Activated CD4-positive, alpha-beta T cell treated with anti-CD3 and anti-CD28 coated beads, Interleukin-2, amount 10 ng/mL, durations not matched to agents 24 days and 14 days (primary cell): Measurements from ENCODE around the gene KRT86. TPM values are rescaled to one million over a fixed set of nuclear protein-coding genes. Genes with fewer than 3 reads are reported as not detected.
A peak's percentile ranks its signal among the peaks of the same experiment; 100 is the strongest.

Experiments
- DNase-seq: peaks from one replicate; pipeline ENCODE4 v3.0.0; 2022
- H3K27ac Mint-ChIP-seq: one replicate; pipeline ENCODE4 v1.8.0; 2022; ENCODE audit warnings: mild to moderate bottlenecking, mixed read lengths
- H3K27me3 Mint-ChIP-seq: one replicate; pipeline ENCODE4 v1.8.0; 2022; ENCODE audit warnings: mixed read lengths
- H3K36me3 Mint-ChIP-seq: one replicate; pipeline ENCODE4 v1.8.0; 2022; ENCODE audit warnings: low read depth, mild to moderate bottlenecking, mixed read lengths
- H3K4me1 Mint-ChIP-seq: one replicate; pipeline ENCODE4 v1.8.0; 2021; ENCODE audit warnings: mixed read lengths
- H3K4me3 Mint-ChIP-seq: one replicate; pipeline ENCODE4 v1.8.0; 2022; ENCODE audit warnings: mild to moderate bottlenecking, moderate library complexity, mixed read lengths
- H3K9me3 Mint-ChIP-seq: one replicate; pipeline ENCODE4 v1.8.0; 2021; ENCODE audit warnings: mixed read lengths
- intact Hi-C: fragments of 100-400 bp; cut with micrococcal nuclease; formaldehyde crosslinking; loops from one replicate; pipeline ENCODE4 v1.15.1; 2023
- total RNA-seq: library from RNA; stranded (reverse); gene quantifications from 2 replicates; pipeline ENCODE4 v1.2.3, GENCODE V29; 2022

Gene KRT86
- total RNA-seq, 1 donor from 2014 or later, result 0.44 TPM

GRCh38 chr12:52243856-52244614 is 30.4 kb upstream of the KRT86 start:
- Mint-ChIP-seq H3K9me3 (no peaks in the 10 kb centered on the region), H3K4me1 (peaks cover 63% of the 10 kb centered on the region), H3K4me3 (peak overlapping the region; percentile 91), H3K27ac (peak overlapping the region; percentile 99), H3K27me3 (peaks cover 1% of the 10 kb centered on the region), H3K36me3 (peaks cover 2% of the 10 kb centered on the region)
- intact Hi-C loops, result loop anchor here (1.0 to 10.0 kb wide), 3 partner anchors 22 to 269 kb away; partner anchors contain the start of gene NR4A1
- DNase-seq, result peak; percentile 92

- Mint-ChIP-seq H3K36me3 (peaks cover 6% of the 10 kb centered on the region), H3K4me3 (peak overlapping the region; percentile 91), H3K27ac (peak overlapping the region; percentile 99), H3K4me1 (peaks cover 67% of the 10 kb centered on the region), H3K9me3 (no peaks in the 10 kb centered on the region), H3K27me3 (peaks cover 1% of the 10 kb centered on the region)
- intact Hi-C loops, result loop anchor here (1.0 to 10.0 kb wide), 3 partner anchors 22 to 270 kb away; partner anchors contain the start of gene NR4A1
- DNase-seq, result no peak
Observed at GRCh38 chr12:52244615-52244994, 29.8 kb upstream of the KRT86 start.

GRCh38 chr12:52245259-52245961 is 29.0 kb upstream of the KRT86 start:
- H3K9me3 Mint-ChIP-seq, result no peaks in the 10 kb centered on the region
- H3K4me1 Mint-ChIP-seq, result peaks cover 72% of the 10 kb centered on the region
- H3K27ac Mint-ChIP-seq, result peak overlapping the region; percentile 99
- intact Hi-C loops, result loop anchor here (10.0 kb wide), 1 partner anchor 271 kb away; no protein-coding TSS in a partner anchor
- peaks cover 11% of the 10 kb centered on the region for H3K36me3 Mint-ChIP-seq
- no peaks in the 10 kb centered on the region for H3K27me3 Mint-ChIP-seq
- peak overlapping the region; percentile 91 for H3K4me3 Mint-ChIP-seq
- DNase-seq, result no peak

- Mint-ChIP-seq H3K4me3 (peak overlapping the region; percentile 91), H3K36me3 (peaks cover 13% of the 10 kb centered on the region), H3K27me3 (no peaks in the 10 kb centered on the region), H3K27ac (peak overlapping the region; percentile 99), H3K9me3 (no peaks in the 10 kb centered on the region), H3K4me1 (peaks cover 75% of the 10 kb centered on the region)
- no peak for DNase-seq
- intact Hi-C loops, result loop anchor here (10.0 kb wide), 1 partner anchor 271 kb away; no protein-coding TSS in a partner anchor
Observed at GRCh38 chr12:52245962-52246569, 28.4 kb upstream of the KRT86 start.

GRCh38 chr12:52246720-52247621 is 27.5 kb upstream of the KRT86 start:
- H3K9me3 Mint-ChIP-seq, result peaks cover 3% of the 10 kb centered on the region
- peak overlapping the region; percentile 99 for H3K27ac Mint-ChIP-seq
- H3K4me1 Mint-ChIP-seq, result peaks cover 81% of the 10 kb centered on the region
- peak overlapping the region; percentile 91 for H3K4me3 Mint-ChIP-seq
- no peaks in the 10 kb centered on the region for H3K27me3 Mint-ChIP-seq
- no peak for DNase-seq
- peaks cover 17% of the 10 kb centered on the region for H3K36me3 Mint-ChIP-seq
- intact Hi-C loops, result loop anchor here (10.0 kb wide), 1 partner anchor 272 kb away; no protein-coding TSS in a partner anchor

GRCh38 chr12:52247622-52248540 is 26.6 kb upstream of the KRT86 start:
- Mint-ChIP-seq H3K27me3 (no peaks in the 10 kb centered on the region), H3K36me3 (peaks cover 23% of the 10 kb centered on the region), H3K9me3 (peaks cover 3% of the 10 kb centered on the region), H3K27ac (peak overlapping the region; percentile 99), H3K4me1 (peaks cover 79% of the 10 kb centered on the region), H3K4me3 (peak overlapping the region; percentile 91)
- intact Hi-C loops, result loop anchor here (10.0 kb wide), 1 partner anchor 273 kb away; no protein-coding TSS in a partner anchor
- DNase-seq, result no peak

- Mint-ChIP-seq H3K4me1 (peaks cover 75% of the 10 kb centered on the region), H3K36me3 (peaks cover 27% of the 10 kb centered on the region), H3K27me3 (no peaks in the 10 kb centered on the region), H3K4me3 (peak overlapping the region; percentile 52), H3K27ac (peak overlapping the region; percentile 82), H3K9me3 (peaks cover 3% of the 10 kb centered on the region)
- DNase-seq, result no peak
- intact Hi-C loops, result loop anchor here (10.0 kb wide), 1 partner anchor 274 kb away; no protein-coding TSS in a partner anchor
Observed at GRCh38 chr12:52248541-52249461, 25.6 kb upstream of the KRT86 start.

- intact Hi-C loops, result loop anchor here (10.0 kb wide), 1 partner anchor 275 kb away; no protein-coding TSS in a partner anchor
- Mint-ChIP-seq H3K36me3 (peaks cover 27% of the 10 kb centered on the region), H3K27ac (peak overlapping the region; percentile 82), H3K4me3 (peak overlapping the region; percentile 52), H3K9me3 (peaks cover 3% of the 10 kb centered on the region), H3K27me3 (no peaks in the 10 kb centered on the region), H3K4me1 (peaks cover 69% of the 10 kb centered on the region)
- DNase-seq, result no peak
Observed at GRCh38 chr12:52249511-52250047, 24.9 kb upstream of the KRT86 start.

GRCh38 chr12:52250048-52250990 is 24.1 kb upstream of the KRT86 start:
- intact Hi-C loops, result no loop called here
- peaks cover 3% of the 10 kb centered on the region for H3K9me3 Mint-ChIP-seq
- peaks cover 31% of the 10 kb centered on the region for H3K36me3 Mint-ChIP-seq
- H3K27me3 Mint-ChIP-seq, result no peaks in the 10 kb centered on the region
- peak overlapping the region; percentile 82 for H3K27ac Mint-ChIP-seq
- no peak for DNase-seq
- H3K4me3 Mint-ChIP-seq, result peak overlapping the region; percentile 52
- H3K4me1 Mint-ChIP-seq, result peaks cover 65% of the 10 kb centered on the region

- Mint-ChIP-seq H3K4me3 (peak overlapping the region; percentile 66), H3K27me3 (peaks cover 10% of the 10 kb centered on the region), H3K36me3 (peaks cover 32% of the 10 kb centered on the region), H3K4me1 (peaks cover 55% of the 10 kb centered on the region), H3K9me3 (peaks cover 3% of the 10 kb centered on the region), H3K27ac (peak overlapping the region; percentile 94)
- peak; percentile 82 for DNase-seq
- intact Hi-C loops, result no loop called here
Observed at GRCh38 chr12:52251367-52252051, 22.9 kb upstream of the KRT86 start.
